Measurements from ENCODE around the gene MAD2L1.

DNA sequence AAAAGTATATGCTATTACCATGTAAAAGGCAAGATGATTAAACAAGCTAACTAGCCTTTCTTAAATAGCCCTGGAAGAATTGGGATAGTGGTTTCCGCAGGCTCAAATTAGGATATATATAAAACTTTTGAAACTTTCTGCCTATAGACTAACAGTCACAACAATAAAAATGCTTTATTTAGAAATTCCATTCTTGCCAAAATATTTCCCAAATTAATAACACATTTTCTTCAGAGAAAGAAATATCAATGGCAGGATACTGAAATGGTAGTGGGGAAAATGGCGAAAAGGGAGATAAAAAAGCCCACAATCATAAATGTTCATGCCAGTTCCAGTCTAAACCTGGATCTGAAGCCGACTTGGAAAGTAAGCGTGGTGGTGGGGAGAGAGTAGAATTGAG, 56.0 kb downstream of the MAD2L1 start:
- TF ChIP-seq, protein P1, sequence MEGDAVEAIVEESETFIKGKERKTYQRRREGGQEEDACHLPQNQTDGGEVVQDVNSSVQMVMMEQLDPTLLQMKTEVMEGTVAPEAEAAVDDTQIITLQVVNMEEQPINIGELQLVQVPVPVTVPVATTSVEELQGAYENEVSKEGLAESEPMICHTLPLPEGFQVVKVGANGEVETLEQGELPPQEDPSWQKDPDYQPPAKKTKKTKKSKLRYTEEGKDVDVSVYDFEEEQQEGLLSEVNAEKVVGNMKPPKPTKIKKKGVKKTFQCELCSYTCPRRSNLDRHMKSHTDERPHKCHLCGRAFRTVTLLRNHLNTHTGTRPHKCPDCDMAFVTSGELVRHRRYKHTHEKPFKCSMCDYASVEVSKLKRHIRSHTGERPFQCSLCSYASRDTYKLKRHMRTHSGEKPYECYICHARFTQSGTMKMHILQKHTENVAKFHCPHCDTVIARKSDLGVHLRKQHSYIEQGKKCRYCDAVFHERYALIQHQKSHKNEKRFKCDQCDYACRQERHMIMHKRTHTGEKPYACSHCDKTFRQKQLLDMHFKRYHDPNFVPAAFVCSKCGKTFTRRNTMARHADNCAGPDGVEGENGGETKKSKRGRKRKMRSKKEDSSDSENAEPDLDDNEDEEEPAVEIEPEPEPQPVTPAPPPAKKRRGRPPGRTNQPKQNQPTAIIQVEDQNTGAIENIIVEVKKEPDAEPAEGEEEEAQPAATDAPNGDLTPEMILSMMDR (IDR thresholded peaks at IDR 0.05) = no peak
- no peak for TF ChIP-seq POLR2A (IDR thresholded peaks at IDR 0.05)
